Hematopoietic multipotent progenitor cell treated with erythropoietin and hydrocortisone succinate and interleukin-3 and kit ligand, for 4 days (in vitro differentiated cells): ENCODE results near the gene CEP350.

ENCODE experiments used
- DNase-seq: peaks from one replicate; pipeline ENCODE4 v3.0.0-alpha.2; 2015

Gene CEP350, protein sequence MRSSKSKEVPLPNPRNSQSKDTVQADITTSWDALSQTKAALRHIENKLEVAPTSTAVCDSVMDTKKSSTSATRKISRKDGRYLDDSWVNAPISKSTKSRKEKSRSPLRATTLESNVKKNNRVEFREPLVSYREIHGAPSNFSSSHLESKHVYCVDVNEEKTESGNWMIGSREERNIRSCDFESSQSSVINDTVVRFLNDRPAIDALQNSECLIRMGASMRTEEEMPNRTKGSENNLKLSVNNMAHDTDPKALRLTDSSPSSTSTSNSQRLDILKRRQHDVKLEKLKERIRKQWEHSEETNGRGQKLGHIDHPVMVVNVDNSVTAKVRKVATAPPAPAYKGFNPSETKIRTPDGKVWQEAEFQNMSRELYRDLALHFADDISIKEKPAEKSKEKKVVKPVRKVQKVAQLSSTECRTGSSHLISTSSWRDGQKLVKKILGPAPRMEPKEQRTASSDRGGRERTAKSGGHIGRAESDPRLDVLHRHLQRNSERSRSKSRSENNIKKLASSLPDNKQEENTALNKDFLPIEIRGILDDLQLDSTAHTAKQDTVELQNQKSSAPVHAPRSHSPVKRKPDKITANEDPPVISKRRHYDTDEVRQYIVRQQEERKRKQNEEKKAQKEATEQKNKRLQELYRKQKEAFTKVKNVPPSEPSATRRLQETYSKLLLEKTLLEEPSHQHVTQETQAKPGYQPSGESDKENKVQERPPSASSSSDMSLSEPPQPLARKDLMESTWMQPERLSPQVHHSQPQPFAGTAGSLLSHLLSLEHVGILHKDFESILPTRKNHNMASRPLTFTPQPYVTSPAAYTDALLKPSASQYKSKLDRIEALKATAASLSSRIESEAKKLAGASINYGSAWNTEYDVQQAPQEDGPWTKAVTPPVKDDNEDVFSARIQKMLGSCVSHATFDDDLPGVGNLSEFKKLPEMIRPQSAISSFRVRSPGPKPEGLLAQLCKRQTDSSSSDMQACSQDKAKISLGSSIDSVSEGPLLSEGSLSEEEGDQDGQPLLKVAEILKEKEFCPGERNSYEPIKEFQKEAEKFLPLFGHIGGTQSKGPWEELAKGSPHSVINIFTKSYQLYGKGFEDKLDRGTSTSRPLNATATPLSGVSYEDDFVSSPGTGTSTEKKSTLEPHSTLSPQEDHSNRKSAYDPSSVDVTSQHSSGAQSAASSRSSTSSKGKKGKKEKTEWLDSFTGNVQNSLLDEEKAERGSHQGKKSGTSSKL (N-terminal part only)

DNA sequence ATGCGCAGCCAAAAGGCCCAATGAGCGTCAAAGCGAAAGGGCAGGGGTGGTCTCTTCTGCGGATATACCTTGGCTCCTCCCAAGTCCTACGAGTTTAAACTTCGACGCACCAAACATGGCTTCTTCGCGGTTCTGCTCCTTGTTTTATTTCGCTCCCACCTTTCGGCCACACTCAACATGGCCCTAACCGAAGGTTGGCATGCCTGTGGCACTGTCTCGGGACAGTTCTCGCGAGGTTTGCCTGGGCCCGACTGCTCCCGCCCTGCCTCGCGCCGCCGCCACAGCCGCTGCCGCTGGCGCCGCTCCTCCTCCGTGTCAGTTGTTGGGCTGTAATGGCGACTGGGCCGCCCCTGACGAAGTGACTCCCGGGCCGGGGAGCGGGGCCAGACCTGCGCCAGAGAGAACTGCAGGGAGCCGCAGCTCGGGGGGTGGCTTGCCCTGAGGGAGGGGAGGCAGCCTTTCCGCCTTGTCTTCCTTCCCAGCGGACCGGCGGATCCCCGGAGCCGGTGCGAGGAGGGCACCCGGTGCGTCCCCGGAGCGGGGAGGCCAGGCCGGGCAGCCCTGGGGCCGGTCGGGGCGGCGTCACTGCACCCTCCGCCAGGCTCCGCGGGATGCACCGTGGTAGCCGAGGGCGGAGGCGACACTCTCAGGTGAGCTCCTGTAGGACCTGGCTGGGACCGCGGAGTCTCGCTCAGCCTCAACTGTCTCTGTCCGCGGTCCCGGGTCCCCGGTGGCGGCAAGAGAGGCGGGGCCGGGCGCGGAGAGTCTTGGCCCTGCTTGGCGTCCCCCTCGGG is at the start of gene CEP350:
Gene CEP350, plus strand, starts transcription at position 318 of the 794 bp plus-strand sequence. CDS start 31,372 bp downstream, outside the sequence.
- peak; percentile 100 for DNase-seq

DNA sequence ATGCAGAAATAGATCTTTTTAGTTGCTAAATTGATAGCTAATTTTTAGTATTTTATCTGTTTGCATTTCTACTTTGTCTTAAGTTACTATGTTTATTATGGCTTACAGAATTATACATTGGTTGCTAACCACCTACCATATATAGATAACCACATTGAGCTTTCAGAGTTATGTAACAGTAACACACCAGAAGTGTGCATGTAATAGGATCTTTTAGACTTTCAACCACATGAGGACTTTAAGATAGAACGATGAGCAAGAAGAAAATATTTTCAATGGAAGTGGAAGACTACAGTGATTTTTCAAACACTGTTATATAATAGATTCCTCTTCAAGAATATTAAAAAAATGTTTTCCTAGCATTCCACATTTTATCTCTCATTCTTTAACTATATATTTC is 43.7 kb upstream of the CEP350 start:
- peak; percentile 67 for DNase-seq

DNA sequence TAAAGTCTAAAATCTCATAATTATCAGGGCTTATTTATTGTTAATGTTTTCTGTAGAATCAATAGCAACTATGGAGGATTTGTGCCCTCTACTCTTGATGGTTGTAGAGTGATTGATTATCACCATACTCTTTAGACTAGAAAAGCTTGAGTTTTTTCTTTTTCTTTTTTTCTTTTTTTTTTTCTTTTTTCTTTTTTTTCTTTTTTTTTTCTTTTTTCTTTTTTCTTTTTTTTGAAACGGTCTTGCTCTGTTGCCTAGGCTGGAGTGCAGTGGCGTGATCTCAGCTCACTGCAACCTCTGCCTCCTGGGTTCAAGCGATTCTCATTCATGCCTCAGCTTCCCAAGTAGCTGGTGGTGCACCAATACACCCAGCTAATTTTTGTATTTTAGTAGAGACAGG is 42.8 kb upstream of the CEP350 start:
- DNase-seq, result no peak

DNA sequence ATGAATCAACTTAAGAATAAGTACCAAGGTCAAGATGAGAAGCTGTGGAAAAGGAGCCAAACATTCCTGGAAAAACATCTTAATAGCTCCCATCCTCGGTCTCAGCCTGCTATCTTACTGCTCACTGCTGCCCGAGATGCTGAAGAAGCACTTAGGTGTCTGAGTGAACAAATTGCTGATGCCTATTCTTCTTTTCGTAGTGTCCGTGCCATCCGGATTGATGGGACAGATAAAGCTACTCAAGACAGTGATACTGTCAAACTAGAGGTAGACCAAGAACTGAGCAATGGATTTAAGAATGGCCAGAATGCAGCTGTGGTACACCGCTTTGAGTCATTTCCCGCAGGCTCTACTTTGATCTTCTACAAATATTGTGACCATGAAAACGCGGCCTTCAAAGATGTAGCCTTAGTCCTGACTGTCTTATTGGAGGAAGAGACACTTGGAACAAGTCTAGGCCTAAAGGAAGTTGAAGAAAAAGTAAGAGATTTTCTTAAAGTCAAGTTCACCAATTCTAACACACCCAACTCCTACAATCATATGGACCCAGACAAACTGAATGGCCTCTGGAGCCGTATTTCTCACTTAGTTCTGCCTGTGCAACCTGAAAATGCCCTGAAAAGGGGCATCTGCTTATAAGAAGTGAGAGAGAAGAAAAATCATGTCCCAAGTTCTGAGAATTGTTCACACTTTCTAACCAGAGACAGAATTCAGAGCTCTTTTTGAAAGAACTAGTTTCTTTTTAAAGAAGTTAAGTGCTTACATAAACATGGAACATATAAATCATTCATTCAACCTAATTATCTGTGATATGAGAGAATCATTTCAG is 36.8 kb upstream of the CEP350 start:
- no peak for DNase-seq

DNA sequence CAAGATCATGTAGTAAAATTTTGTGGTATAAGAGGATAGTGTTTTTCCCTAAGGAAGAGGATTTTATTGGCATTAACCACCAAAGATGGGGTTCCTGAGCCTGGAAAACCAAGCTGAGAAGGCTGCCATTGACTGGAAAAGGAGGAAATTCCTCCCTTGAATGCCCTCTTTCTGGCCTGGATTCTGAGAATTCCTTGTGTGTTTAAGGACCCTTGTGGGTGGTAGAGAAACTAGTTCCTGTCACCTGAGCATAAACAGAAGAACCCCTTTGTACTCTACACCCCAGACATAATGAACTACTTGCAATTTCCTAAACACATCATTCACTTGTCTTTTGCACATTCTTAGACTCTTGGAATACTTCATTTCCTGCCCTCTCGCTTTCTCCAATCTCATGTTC is 33.1 kb upstream of the CEP350 start:
- no peak for DNase-seq

DNA sequence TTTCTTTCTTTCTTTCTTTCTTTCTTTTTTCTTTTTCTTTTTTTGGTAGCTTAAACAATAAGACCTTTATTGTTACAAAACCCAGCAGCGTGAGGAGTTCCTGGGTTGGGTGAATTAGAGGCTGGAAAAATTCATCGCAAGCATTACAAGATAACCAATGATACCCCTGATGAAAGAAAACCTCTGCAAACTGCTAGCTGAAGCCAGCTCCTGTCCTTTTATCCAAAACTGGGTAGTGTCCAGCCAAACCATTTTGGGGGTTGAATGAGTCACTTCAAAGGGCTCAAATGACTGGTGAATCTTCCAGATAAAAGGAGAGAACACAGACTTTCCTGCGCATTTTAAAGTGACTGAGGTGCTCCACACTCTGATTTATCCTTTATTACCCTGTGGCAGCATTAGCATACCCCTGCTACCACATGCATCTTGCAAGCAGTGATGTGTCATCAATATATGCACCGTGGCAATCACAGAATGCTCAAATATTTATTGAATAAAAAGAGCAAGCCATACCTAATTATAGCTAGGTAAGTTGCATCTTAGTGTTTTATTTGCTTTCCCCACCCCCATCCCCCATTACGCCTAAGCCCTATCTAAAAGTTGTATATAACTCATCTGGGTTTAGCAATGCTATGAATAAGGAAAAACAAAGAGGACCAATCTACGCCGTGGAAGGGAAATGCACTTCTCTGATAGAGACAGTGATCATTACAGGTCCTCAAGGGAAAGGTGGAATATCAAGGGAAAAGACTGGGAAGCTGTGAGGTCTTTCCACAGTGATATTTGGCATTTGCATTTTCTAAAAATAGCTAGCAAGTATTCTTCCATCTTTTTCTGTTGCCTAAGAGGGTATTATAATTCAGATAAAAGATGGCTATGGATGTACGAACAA is 32.4 kb upstream of the CEP350 start:
- no peak for DNase-seq

DNA sequence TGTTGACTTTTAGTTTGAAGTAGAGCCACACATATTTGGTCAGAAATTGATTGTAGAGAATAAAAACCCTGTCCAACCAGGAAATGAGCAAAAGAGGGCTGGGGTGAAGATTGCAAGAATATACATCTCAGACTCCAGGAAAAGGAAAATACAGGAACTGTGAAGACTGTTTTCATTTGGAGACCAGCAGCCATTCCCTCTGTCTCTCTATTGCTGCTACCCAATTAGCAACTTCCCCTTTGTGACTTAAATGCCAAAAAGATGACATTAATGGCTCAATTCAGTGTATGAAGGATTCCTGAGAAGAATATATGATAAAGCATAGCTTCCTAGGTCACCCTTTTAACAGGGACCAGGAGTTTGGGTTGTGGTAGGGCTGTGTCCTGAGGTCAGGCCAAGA is 31.6 kb upstream of the CEP350 start:
- DNase-seq, result peak; percentile 17

DNA sequence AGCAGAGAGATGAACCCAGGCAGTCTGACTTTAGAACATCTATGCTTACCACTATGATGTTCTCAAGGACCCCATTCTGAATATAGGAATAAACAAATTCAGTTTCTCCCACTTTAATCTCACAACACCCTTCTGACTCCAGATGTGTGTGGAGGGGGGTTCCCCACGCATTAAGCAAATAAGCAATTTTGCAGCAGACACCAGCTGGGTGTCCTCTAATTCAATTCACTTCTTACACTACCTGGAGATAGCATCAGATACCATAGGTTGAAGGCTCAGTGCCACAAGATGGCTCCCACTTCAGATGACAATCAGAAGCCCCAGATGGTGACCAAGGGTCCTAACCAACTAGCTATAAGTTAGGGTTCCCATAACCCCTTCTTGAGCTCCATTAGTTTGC is 30.3 kb upstream of the CEP350 start:
- DNase-seq, result no peak

DNA sequence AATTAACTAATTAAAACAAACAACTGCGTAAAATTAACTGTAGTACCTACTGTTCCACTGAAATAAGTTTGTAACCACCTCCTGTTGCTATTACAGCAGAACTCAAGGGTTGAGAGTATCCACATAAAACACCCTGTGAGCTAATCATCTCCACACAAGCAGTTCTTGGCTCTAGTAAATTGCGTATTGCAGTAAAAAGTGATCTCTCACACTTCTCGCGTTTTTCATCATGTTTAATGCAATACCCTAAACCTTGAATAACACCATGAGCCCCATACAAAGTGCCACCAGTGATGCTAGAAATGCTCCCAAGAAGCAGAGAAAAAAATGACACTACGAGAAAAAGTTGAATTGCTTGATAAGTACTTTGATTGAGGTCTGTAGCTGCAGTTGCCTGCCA is 29.3 kb upstream of the CEP350 start:
- DNase-seq, result no peak

DNA sequence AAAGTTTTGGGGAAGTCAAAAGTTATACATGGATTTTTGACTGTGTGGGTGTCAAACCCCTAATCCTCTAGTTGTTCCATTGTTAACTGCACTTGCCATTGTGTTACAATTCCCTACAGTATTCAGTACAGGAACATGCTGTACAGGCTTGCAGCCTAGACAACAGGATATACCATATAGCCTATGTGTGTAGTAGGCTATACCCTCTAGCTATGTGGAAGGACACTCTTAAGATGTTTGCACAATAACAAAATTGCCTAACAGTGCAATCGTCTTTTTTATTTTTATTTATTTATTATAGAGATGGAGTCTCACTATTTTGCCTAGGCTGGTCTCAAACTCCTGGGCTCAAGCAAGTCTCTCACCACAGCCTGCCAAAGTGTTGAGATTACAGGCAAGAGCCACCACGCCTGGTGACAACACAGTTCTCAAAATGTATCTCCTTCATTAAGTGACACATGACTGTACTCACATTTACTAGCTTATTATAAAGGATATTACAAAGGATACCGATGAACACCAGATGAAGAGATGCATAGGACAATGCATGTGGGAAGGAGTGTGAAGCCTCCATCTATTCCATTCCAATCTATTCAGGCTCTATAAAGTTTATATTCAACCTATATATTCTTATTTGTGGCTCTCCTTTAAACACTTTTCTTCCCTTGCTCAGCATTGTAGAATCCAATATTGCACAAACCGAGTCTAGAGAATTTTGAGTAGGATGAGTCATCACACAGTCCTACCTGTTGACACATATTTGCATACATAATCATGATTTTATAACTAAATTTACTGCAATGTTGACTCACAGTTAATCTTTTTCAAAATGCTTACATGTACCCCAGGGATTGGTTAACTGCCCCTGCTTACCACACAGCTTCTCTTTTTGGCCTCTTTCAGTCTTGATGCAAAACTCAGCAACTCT is 28.4 kb upstream of the CEP350 start:
- no peak for DNase-seq

DNA sequence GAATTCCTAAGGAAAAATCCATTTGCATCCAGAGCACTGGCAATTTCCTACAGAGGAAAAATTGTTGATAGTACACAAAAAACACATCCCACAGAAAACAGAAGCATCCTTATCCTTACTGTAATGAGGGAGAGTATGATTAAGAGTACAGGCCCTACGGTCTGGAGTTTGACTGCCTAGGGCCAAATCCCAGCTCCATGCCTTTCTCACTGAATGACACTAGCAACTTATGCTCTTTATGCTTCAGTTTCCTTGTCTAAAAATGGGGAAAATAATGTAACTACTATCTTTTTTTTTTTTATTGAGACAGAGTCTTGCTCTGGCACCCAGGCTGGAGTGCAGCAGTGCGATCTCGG is 27.8 kb upstream of the CEP350 start:
- no peak for DNase-seq

DNA sequence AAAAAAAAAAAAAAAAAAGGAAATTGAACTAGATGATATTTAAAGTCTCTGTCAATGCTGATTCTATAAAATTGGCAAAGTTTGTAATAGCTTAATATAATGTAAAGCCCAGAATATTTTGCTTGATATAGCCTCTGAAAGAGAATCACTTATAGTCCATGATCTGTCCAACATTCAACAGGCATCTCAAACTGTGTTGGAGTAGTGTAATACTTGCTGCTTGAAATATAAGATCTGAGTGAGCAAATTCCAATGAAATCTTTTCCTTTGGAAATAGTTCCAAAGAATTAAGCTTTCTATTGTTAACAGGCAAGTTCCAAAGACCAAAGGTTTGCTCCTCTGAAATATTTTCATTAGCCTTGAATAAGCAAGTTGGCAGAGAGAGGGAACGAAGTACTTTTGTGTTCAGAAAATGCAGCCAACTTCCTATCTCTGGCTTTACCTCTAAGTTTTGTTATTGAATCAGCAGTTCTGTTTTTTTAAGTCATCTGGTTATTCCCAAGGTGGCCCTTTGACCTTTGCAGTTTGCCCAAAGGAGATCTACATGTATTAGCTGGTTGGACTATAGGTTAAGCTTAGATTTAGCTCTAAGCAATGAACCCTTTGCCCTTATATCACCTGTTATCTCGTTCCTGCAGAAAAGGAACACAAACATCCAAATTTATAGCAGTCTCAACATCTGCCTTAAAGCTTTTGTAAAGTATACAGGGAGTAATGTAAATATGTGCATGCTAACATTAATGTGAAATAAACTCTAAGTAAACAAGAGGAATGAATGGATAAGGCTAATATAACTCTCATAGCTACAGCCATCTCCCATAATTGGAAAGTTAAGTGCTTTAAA is 24.4 kb upstream of the CEP350 start:
- DNase-seq, result no peak

DNA sequence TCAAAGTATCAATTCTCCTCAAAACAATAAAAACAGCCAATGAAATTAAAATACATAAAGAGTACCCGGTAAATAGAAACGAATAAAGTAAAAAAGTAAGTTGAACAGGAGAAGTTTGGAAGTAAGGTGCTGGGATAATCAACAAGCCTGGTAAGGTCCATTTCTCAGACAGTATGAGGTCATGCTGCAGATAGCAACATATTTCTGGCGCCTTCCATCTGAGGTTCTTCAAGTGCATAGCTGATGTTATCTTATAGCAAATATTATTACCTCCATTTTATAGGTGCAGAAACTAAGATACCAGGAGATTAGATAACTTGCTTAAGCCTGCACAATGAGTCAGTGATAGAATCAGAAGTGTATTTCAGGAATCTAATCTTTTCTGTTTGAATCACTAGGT is 23.7 kb upstream of the CEP350 start:
- no peak for DNase-seq

DNA sequence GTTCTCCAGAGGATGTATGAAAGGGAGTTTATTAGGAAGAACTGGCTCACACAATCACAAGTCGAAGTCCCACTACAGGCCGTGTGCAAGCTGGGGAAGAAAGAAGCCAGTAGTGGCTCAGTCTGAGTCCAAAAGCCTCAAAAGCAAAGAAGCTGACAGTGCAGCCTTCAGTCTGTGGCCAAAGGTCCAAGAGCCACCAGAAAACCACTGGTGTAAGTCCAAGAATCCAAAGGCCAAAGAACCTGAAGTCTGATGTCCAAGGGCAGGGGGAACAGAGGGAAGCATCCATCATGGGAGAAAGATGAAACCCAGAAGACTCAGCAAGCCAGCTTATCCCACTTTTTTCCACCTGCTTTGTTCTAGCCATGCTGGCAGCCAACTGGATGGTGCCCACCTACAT is 21.4 kb upstream of the CEP350 start:
- no peak for DNase-seq

DNA sequence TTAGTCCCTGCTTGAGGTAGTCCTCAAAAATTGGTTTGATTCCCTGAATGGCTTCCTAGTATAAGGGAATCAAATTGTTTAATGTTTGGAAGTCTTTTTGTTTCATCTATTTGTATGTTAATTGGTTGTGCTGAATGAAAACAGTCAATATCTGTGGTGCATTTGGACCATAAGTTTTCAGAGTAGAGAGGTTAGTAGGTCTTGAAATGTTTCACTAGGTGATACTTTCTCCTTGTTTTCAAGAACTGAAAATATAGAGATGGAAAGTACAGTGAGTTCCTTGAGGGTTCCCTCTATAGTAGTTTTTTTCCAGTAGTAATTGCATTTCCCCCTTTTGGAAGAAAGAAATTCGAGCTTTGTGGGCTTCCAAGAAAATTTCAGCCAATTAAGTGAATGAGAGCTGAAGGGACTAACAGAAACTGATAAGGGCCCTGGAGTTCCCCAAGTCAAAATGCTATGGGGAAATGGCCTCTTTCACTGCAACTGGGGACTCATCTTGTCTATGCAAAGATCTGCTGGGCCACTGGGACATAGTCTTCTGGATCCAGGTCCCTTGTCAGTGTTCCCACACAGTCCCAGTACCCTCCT is 18.6 kb upstream of the CEP350 start:
- DNase-seq, result peak; percentile 22

DNA sequence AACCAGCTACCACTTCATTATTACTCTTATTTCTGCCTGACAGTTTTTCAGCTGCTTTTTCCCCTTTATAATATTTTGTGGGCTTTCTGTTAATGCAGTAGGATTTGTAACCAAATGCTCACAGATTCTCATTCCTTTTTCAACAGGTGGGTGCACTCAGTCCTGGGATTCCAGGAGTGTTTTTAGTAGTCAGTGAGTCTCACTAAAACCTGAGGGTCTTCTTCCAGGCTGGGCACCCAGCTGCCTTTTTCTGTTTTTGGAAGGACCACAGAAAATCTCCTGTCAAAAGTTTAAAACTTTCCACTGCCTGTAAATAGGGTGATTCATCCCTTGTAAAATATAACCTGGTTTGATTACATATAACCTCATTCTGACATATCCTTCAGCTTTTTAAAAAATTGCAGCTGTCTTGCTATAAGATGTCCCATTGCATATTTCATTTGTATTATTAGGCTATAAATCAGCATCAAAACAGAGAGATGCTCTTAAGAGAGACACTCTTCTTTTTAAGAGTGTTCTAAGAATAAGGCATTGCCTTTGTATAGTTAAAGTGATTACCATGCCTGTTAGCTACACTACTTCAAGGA is 16.8 kb upstream of the CEP350 start:
- no peak for DNase-seq

DNA sequence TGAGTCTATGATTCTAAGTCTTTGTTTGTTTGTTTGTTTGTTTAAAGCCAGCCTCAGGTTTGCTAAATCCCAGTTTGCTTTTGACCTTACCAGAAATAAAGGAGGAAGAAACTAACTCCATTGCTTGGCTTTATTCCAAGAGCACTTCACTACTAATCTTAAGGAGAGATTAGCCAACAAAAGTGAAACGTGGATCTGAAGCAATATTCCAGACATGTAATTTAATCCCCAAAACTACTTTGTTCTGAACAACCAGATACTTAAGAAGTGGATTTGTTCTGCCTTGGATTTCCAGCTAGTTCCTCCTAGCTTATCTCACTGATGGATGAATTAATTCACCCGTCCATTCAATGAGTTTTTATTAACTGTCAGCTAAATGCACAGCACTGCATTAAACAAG is 15.9 kb upstream of the CEP350 start:
- DNase-seq, result peak; percentile 23

DNA sequence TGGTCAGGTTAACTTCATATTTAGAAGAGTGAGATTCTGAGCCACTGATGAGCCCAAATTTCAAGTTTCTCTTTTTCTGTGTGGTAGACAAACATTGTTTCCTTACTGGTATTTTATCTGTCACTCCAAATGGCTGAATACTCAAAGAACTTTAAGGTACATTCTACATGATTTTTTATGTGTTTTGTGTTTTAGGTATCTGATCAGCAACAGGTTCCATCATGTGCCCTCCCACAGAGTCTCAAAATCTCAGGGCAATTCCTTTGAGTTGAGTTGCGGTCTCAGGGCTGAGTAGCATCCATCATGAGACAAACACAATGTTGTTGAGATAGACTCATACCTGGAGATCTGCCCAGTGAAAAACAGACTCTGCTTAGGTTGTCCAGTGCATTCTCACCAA is 14.7 kb upstream of the CEP350 start:
- no peak for DNase-seq
